Hematopoietic multipotent progenitor cell treated with erythropoietin and hydrocortisone succinate and interleukin-3 and kit ligand, for 15 days (in vitro differentiated cells): ENCODE data around the gene TNNT3.

Experiments
- DNase-seq: peaks from one replicate; pipeline ENCODE4 v3.0.0-alpha.2; 2015; ENCODE audit warnings: low spot score

The TNNT3 gene

DNA sequence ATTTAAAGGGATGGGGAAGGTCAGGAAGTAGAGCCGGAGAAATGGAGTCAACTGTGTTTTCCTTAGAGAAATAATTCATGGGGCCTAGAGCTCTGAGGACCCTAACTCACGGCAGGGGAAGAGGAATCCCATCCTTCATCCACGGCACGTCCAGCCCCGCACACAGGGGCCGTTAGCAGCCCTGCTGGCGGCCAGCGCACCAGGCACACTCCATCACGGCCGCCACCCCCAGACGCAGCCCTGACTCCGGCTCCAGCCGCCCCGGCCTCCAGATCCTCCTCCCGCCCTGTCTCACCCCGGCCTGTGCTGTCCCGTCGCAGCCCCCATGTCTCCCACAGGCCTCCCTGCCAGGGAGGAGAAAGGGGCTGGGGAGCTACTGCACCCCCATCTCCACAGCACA is 38.9 kb downstream of the TNNT3 start:
- no peak for DNase-seq

DNA sequence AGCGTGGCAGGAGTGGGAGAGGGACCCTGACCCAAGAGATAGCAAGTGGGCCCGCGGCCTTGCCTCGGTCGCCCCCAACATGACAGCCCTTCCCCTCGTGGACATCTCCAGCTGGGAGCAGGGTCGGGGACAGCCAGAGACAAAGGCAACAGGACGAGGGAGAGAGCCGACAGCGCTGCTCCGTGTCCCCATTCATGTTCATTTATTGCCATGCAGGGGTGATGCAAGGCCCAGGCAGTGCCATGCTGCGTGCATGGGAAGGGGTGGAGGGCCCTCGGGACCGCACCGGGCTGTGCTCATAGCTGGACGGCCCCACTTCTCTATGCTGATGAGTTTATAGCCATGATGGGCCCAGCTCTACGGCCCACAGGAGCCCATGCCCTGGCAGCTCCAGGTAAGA is 40.3 kb downstream of the TNNT3 start:
- DNase-seq: no peak

DNA sequence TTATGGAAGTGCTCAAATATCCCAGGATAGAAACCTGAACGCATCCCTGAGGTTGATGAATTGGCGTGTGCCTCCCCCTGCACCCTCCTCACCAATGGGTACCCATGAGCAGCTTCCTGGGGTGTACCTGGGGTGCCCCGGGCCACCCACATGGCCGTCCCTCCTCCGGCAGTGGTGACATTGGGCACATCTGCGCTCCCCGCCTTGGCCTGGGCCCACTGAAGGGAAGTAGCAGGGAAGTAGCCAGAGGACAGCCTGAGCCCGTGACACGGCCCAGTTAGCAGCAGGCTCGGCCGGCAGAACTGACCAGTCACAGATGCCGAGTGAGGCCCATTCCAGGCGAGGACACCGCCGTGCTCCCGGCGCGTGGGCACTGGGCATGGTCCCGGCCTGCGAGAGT is 44.4 kb downstream of the TNNT3 start:
- no peak for DNase-seq

DNA sequence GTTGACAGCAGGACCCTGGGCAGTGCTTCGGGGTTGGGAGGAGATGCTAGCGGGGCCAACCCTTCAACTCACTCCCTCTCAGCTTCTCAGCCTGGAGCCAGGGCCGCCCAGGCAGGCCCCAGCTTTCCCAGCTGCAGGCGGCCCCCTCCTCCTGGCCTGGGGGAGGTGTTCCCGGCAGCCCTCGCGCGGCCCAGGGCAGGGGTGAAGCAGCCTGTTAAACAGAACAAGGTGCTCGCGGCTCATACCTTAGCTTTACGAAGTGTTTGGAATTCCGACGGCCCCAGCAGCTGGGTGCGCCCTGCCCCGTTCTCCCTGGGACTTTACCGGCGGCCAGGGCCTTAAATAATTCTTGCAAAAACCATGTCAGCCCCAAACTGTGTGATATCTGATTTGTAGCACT is 44.8 kb downstream of the TNNT3 start:
- no peak for DNase-seq

GRCh38 chr11:1964955-1965354 is 45.5 kb downstream of the TNNT3 start:
- no peak for DNase-seq

GRCh38 chr11:1966531-1966930 is 47.0 kb downstream of the TNNT3 start:
- no peak for DNase-seq

DNA sequence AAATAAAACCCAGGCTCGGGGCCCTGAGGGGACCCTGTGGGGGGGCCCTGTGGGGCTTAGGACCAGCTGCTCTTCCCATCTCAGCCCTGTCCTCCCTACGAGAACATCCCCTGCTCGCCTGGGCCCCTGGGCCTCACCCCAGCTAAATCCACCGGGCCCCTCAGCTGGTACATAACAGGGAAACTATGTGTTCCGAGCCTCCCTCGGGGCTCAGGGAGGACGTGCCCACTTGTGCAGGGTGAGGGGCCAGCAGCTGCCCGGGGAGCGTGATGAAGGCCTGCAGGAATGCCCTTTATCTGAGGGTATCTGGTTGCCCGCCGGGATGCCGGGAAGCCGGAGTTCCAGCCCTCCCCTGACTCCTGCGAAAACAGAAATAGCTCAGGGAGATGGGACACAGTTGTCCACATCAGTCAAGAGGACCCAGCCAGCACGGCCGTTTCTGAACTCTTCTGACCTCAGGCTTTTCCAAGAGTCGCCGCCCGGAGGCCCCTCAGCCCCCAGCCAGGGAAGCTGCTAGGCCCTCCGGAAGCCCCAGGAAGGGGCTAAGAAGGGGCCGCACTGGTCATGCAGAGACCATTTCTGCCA is 48.2 kb downstream of the TNNT3 start:
- DNase-seq: no peak

GRCh38 chr11:1968454-1969002 is 49.0 kb downstream of the TNNT3 start:
- no peak for DNase-seq

DNA sequence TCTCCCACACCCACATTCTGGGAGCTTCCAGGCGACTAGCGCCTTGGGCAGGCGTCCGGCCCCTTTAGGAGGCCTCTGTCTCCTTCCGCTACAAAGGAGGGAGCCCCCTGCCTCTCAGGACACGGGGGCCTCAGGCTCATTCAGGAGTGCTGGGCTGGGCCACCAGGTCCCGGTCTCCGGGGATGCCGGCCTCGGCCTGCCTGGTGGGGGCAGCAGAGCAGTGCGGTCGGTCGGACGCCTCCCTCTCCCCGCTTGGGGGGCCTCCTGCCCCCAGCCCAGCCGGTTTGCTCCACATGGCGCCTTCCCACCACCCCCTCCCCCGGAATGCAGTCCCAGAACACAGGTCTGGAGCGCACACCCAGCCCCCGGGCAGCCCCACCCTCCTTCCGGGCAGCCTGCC is 49.5 kb downstream of the TNNT3 start:
- no peak for DNase-seq

DNA sequence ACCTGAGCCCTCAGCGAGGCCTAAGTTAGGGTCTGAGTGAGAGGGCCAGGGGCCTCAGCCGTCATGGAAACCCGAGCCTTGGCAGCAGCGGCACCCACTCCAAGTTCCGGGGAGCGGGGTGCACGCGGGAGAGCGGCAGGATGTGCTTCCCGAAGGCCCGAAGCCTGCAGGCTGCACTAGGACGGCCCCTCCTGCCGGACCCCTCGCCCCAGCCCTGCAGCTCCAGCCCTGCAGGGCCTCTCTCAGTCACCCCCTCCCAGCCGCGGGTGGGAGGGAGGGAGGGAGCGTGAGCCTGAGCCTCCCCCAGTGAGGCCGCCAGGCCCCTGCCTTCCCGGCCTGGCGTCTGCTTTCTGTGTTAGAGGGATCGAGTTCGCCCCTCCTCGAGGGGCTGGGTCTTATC is 50.3 kb downstream of the TNNT3 start:
- DNase-seq: no peak

GRCh38 chr11:1970956-1971355 is 51.5 kb downstream of the TNNT3 start:
- DNase-seq: no peak

- DNase-seq: no peak
Measured at GRCh38 chr11:1975185-1975584, 55.7 kb downstream of the TNNT3 start.

GRCh38 chr11:1978720-1979473 is 59.4 kb downstream of the TNNT3 start:
- no peak for DNase-seq

DNA sequence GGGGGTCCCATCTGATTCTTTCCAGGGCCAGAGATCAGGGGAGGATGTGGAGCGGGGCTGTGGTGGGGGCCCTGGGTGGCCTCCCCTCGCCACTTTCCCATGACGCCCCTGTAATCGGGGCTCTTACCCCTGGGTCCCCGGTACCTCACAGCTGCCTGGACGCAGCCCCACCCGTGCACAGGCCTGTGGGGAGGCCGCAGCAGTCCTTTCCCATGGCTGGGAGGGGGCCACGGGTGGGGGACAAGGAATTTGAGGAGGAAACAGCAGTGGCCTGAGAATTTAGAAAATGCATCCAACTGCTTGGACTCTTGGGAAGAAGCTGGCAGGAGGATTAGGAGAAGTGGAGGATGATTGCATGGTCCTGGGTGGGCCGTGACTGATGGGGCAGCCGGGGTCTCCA is 60.1 kb downstream of the TNNT3 start:
- no peak for DNase-seq

GRCh38 chr11:1982873-1983600 is 63.5 kb downstream of the TNNT3 start:
- no peak for DNase-seq

DNA sequence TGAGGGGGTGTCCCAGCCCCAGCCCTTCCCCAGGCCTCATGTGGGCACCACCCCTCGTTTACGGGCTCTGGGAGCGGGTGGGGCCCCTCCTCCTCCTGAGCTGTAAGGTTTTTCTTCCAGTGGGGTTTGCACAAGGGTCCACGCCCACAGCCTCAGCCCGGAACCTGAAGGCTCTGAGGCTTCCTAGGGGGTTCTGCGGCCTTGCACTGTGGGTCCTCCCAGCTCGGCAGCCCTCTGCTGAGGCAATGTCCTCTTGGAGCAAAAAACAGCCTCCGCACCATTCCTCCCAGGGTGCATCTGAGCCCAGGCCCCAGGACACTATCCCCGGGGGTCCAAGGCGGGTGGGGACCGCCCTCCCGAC is 64.1 kb downstream of the TNNT3 start:
- DNase-seq: no peak

- no peak for DNase-seq
Measured at GRCh38 chr11:1987024-1987423, 67.5 kb downstream of the TNNT3 start.

- DNase-seq: no peak
Measured at GRCh38 chr11:1988174-1988573, 68.7 kb downstream of the TNNT3 start.
